Measurements from ENCODE around the gene CACNA1A. TPM values are rescaled to one million over a fixed set of nuclear protein-coding genes. Genes with fewer than 3 reads are reported as not detected.

Gene CACNA1A
- total RNA-seq, 2 experiments from 2014 or later: 0.19 to 0.78 TPM

DNA sequence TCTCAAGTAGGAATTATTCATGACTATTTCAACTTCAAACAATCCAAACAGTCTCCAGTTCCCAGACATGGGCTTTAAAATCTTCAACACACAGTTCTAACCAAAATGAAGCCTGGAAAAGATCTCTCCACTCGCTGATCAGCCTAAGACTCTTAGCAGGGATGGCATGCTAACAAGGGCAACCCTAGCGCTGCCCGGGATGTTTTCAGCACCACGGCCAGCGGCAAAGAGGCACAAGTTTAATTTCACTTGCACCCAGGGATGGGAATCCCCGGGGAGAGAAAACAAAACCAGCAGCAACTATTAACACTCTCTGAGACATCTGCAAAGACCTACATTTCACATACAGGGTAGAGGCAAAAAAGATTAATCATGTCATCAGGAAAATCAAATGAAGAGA lies 43.0 kb downstream of the CACNA1A start:
- Histone ChIP-seq H3K4me3 (ENCODE audit: low read depth, low read length, poor library complexity, severe bottlenecking) (no peak overlapping the region), H3K79me2 (ENCODE audit: insufficient read depth, low read depth, low read length) (no peaks in the 10 kb centered on the region), H3K9me2 (ENCODE audit: insufficient read depth, low read length) (no peaks in the 10 kb centered on the region), H3K36me3 (ENCODE audit: insufficient read depth, low read length) (no peaks in the 10 kb centered on the region), H2AFZ (ENCODE audit: low read length) (no peak overlapping the region), H3K27ac (ENCODE audit: low read depth, low read length, poor library complexity, severe bottlenecking) (no peak overlapping the region), H3K9me3 (ENCODE audit: low read length) (no peaks in the 10 kb centered on the region), H3K4me1 (ENCODE audit: insufficient read depth, low read length, poor library complexity, severe bottlenecking) (no peaks in the 10 kb centered on the region), H3K4me2 (ENCODE audit: low read length) (no peak overlapping the region), H4K20me1 (ENCODE audit: insufficient read depth, low read length) (no peaks in the 10 kb centered on the region)
- ChIA-PET CTCF (ENCODE audit: unreplicated experiment) (no interaction called here), POLR2A (no interaction called here)
- peak; percentile 19 for DNase-seq (ENCODE audit: low spot score)
- intact Hi-C loops (cut with micrococcal nuclease; ENCODE audit: unreplicated experiment): no loop called here
- no peak for TF ChIP-seq EZH2phosphoT487 (IDR thresholded peaks at IDR 0.05; ENCODE audit: borderline replicate concordance, low read depth, low read length)
- TF ChIP-seq, protein P1, sequence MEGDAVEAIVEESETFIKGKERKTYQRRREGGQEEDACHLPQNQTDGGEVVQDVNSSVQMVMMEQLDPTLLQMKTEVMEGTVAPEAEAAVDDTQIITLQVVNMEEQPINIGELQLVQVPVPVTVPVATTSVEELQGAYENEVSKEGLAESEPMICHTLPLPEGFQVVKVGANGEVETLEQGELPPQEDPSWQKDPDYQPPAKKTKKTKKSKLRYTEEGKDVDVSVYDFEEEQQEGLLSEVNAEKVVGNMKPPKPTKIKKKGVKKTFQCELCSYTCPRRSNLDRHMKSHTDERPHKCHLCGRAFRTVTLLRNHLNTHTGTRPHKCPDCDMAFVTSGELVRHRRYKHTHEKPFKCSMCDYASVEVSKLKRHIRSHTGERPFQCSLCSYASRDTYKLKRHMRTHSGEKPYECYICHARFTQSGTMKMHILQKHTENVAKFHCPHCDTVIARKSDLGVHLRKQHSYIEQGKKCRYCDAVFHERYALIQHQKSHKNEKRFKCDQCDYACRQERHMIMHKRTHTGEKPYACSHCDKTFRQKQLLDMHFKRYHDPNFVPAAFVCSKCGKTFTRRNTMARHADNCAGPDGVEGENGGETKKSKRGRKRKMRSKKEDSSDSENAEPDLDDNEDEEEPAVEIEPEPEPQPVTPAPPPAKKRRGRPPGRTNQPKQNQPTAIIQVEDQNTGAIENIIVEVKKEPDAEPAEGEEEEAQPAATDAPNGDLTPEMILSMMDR (conservative IDR thresholded peaks at IDR 0.05; ENCODE audit: low read length): no peak
- BruUV-seq (replicated peaks): no TSS peak

- TF ChIP-seq, protein P1 (conservative IDR thresholded peaks at IDR 0.05; ENCODE audit: low read length): no peak
- TF ChIP-seq EZH2phosphoT487 (IDR thresholded peaks at IDR 0.05; ENCODE audit: borderline replicate concordance, low read depth, low read length): no peak
- no peak overlapping the region for H3K4me3 ChIP-seq (ENCODE audit: low read depth, low read length, poor library complexity, severe bottlenecking)
- POLR2A ChIA-PET: no interaction called here
- H4K20me1 ChIP-seq (ENCODE audit: insufficient read depth, low read length): no peaks in the 10 kb centered on the region
- H3K79me2 ChIP-seq (ENCODE audit: insufficient read depth, low read depth, low read length): no peaks in the 10 kb centered on the region
- no peak for DNase-seq (ENCODE audit: low spot score)
- H3K9me3 ChIP-seq (ENCODE audit: low read length): no peaks in the 10 kb centered on the region
- CTCF ChIA-PET (ENCODE audit: unreplicated experiment): no interaction called here
- intact Hi-C loops (cut with micrococcal nuclease; ENCODE audit: unreplicated experiment): no loop called here
- H3K36me3 ChIP-seq (ENCODE audit: insufficient read depth, low read length): no peaks in the 10 kb centered on the region
- H3K4me2 ChIP-seq (ENCODE audit: low read length): no peak overlapping the region
- no peak overlapping the region for H3K27ac ChIP-seq (ENCODE audit: low read depth, low read length, poor library complexity, severe bottlenecking)
- H3K9me2 ChIP-seq (ENCODE audit: insufficient read depth, low read length): no peaks in the 10 kb centered on the region
- H2AFZ ChIP-seq (ENCODE audit: low read length): no peak overlapping the region
- BruUV-seq (replicated peaks): no TSS peak
- H3K4me1 ChIP-seq (ENCODE audit: insufficient read depth, low read length, poor library complexity, severe bottlenecking): no peaks in the 10 kb centered on the region
These were observed 44.7 kb downstream of the CACNA1A start for GRCh38 chr19:13461536-13461935.

DNA sequence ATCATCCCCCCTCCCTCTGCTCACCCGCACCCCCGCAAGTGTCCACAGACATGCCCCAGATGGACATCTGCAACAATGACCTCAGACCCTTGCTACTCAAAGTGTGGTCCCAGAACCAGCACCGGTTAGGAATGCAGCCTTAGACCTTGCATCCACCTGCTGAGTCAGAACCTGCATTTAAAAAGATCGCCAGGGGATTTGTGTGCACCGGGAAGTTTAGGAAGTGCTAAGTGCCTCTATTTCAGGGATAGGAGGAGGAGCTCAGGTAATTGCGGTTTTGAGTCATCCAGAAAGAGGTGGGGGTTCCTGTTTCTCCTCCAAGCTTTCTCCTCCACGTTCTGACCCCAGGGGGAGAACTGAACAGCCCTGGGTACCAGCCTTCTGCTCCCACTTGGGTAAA lies 46.2 kb downstream of the CACNA1A start:
- H4K20me1 ChIP-seq (ENCODE audit: insufficient read depth, low read length): no peaks in the 10 kb centered on the region
- intact Hi-C loops (cut with micrococcal nuclease; ENCODE audit: unreplicated experiment): no loop called here
- no peaks in the 10 kb centered on the region for H3K9me2 ChIP-seq (ENCODE audit: insufficient read depth, low read length)
- H3K4me1 ChIP-seq (ENCODE audit: insufficient read depth, low read length, poor library complexity, severe bottlenecking): no peaks in the 10 kb centered on the region
- no TSS peak for BruUV-seq (replicated peaks)
- H2AFZ ChIP-seq (ENCODE audit: low read length): no peak overlapping the region
- ChIA-PET CTCF (ENCODE audit: unreplicated experiment) (no interaction called here), POLR2A (no interaction called here)
- no peak for DNase-seq (ENCODE audit: low spot score)
- H3K27ac ChIP-seq (ENCODE audit: low read depth, low read length, poor library complexity, severe bottlenecking): no peak overlapping the region
- no peaks in the 10 kb centered on the region for H3K36me3 ChIP-seq (ENCODE audit: insufficient read depth, low read length)
- H3K79me2 ChIP-seq (ENCODE audit: insufficient read depth, low read depth, low read length): no peaks in the 10 kb centered on the region
- no peaks in the 10 kb centered on the region for H3K9me3 ChIP-seq (ENCODE audit: low read length)
- TF ChIP-seq, protein P1 (conservative IDR thresholded peaks at IDR 0.05; ENCODE audit: low read length): no peak
- no peak for TF ChIP-seq EZH2phosphoT487 (IDR thresholded peaks at IDR 0.05; ENCODE audit: borderline replicate concordance, low read depth, low read length)
- no peak overlapping the region for H3K4me3 ChIP-seq (ENCODE audit: low read depth, low read length, poor library complexity, severe bottlenecking)
- no peak overlapping the region for H3K4me2 ChIP-seq (ENCODE audit: low read length)
